GM06990 (cell line): ENCODE data around the gene CDC25B.

ENCODE experiments used
- DNase-seq: peaks from one replicate; pipeline ENCODE4 v3.0.0-alpha.2; 2011; ENCODE audit not compliant: insufficient read length; ENCODE audit errors: extremely low read depth
- H3K27me3 ChIP-seq: replicated peaks from 2 replicates; pipeline ENCODE4 v1.6.0; 2011; ENCODE audit warnings: low read length; ENCODE audit not compliant: control insufficient read depth, insufficient read depth
- H3K36me3 ChIP-seq: 2 replicates; pipeline ENCODE4 v1.5.1; 2011; ENCODE audit warnings: low read length; ENCODE audit not compliant: control insufficient read depth, insufficient read depth
- H3K4me3 ChIP-seq: replicated peaks from 2 replicates; pipeline ENCODE4 v1.5.1; 2011; ENCODE audit warnings: low read depth, mild to moderate bottlenecking, control low read depth, low read length
- CTCF ChIP-seq: IDR thresholded peaks from 2 replicates; pipeline ENCODE4 v1.5.1; 2011; ENCODE audit warnings: low read length, control low read depth, mild to moderate bottlenecking, inconsistent platforms; ENCODE audit not compliant: insufficient read depth, poor library complexity, severe bottlenecking

The CDC25B gene

GRCh38 chr20:3751305-3751674, 44.8 kb upstream of the CDC25B start:
- DNase-seq = no peak
- TF ChIP-seq CTCF = no peak
- Histone ChIP-seq H3K36me3 (no peaks in the 10 kb centered on the region; the same call in none of the 2 replicates), H3K4me3 (no peak overlapping the region), H3K27me3 (no peaks in the 10 kb centered on the region)

GRCh38 chr20:3751675-3752385, 44.3 kb upstream of the CDC25B start:
- no peaks in the 10 kb centered on the region; the same call in none of the 2 replicates for H3K36me3 ChIP-seq
- no peak overlapping the region for H3K4me3 ChIP-seq
- no peaks in the 10 kb centered on the region for H3K27me3 ChIP-seq
- no peak for TF ChIP-seq CTCF
- peak; percentile 69 for DNase-seq

- Histone ChIP-seq H3K27me3 (no peaks in the 10 kb centered on the region), H3K36me3 (no peaks in the 10 kb centered on the region; the same call in none of the 2 replicates), H3K4me3 (no peak overlapping the region)
- TF ChIP-seq CTCF = no peak
- DNase-seq = no peak
These were observed 43.7 kb upstream of the CDC25B start for GRCh38 chr20:3752386-3752759.

GRCh38 chr20:3753098-3753497, 43.0 kb upstream of the CDC25B start:
- no peaks in the 10 kb centered on the region for H3K27me3 ChIP-seq
- no peak overlapping the region for H3K4me3 ChIP-seq
- H3K36me3 ChIP-seq = peaks cover under 1% of the 10 kb centered on the region
- no peak for DNase-seq
- TF ChIP-seq CTCF = peak; percentile 76

GRCh38 chr20:3753501-3754275, 42.4 kb upstream of the CDC25B start:
- DNase-seq = no peak
- Histone ChIP-seq H3K36me3 (peaks cover 2% of the 10 kb centered on the region), H3K4me3 (no peak overlapping the region), H3K27me3 (no peaks in the 10 kb centered on the region)
- no peak for TF ChIP-seq CTCF
